ENCODE results near the gene AIFM3. TPM values are rescaled to one million over a fixed set of nuclear protein-coding genes. Genes with fewer than 3 reads are reported as not detected.
"Not testable (repeated sequence)": the region's sequence is repeated elsewhere in the genome, so short reads cannot be mapped to it uniquely, and the experiment has no call there.

Gene AIFM3
- polyA plus RNA-seq, 1 donor, result 0.68 TPM

GRCh38 chr22:20942203-20942902, 24.7 kb upstream of the AIFM3 start:
- DNase-seq, result not testable (repeated sequence)

GRCh38 chr22:20943104-20943933, 23.7 kb upstream of the AIFM3 start:
- no peak for DNase-seq

DNA sequence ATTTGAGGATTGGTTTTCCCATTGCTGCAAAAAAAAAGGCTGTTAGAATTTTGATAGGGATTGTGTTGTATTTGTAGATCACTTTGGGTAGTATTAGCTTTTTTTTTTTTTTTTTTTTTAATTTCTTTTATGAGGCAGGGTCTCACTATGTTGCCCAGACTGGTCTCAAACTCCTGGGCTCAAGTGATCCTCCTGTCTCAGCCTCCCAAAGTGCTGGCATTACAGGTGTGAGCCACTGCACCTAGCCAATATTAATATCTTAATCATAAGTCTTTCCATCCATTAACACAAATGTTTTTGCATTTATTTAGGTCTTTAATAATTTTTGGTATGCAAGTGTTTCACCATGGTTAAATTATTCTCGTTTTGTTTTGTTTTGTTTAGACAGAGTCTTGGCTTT, 23.0 kb upstream of the AIFM3 start:
- no peak for DNase-seq

DNA sequence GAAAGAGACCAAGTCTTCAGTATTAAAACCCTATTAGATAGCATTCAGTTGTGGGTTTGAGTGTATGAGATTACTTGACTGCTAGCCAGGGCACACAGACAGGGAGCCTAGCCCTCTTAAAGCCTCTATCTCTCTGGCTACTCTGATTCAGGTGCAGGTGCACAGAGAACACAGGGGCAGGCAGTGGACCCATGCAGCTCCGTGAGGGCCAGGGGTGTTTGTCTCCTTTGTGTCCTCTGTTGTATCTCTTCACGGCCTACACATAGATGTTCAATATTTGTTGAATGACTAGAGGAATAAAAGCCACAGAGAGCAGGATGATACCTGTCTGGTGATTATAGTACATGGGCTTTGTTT, 21.5 kb upstream of the AIFM3 start:
- no peak for DNase-seq

GRCh38 chr22:20946080-20946986, 20.7 kb upstream of the AIFM3 start:
- DNase-seq, result no peak

DNA sequence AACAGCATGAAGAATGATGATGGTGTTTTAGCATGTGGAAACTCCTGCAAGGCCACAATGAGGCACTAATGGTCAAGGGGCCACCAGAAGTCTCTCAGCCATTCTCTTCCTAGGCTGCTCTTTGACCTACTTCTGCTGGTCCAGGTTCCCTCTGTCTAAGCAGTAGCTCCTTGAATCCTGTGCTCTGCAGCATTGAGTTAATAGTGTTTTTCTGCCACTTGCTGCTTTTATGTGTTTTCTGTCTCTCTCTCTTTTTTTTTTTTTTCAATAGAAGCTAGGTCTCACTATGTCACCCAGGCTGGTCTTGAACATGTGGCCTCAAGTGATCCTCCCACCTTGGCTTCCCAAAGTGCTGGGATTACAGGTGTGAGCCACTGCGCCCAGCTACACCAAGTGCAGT, 20.1 kb upstream of the AIFM3 start:
- no peak for DNase-seq

GRCh38 chr22:20948450-20948849, 18.6 kb upstream of the AIFM3 start:
- DNase-seq, result no peak

- DNase-seq, result no peak
Measured at GRCh38 chr22:20948989-20949388, 18.1 kb upstream of the AIFM3 start.

DNA sequence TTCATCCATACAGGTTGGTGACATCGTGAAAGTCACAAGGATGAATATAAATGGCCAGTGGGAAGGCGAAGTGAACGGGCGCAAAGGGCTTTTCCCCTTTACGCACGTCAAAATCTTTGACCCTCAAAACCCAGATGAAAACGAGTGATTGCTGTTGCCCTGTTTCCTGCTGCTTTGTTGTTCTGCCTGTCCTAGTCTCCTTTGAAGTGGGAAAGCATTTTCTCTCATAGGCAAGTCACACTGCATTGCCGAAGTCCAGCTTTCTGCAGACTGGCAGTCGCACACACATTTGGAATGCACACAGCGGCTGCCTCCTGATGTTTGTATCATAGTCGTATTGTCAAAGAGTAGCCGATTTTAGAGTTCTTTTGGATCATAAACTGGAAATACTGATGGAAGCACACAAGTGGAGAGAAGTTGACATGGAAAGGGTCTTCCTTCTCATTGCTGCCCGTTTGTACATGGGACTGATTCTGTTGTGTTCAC, 17.3 kb upstream of the AIFM3 start:
- DNase-seq, result no peak

DNA sequence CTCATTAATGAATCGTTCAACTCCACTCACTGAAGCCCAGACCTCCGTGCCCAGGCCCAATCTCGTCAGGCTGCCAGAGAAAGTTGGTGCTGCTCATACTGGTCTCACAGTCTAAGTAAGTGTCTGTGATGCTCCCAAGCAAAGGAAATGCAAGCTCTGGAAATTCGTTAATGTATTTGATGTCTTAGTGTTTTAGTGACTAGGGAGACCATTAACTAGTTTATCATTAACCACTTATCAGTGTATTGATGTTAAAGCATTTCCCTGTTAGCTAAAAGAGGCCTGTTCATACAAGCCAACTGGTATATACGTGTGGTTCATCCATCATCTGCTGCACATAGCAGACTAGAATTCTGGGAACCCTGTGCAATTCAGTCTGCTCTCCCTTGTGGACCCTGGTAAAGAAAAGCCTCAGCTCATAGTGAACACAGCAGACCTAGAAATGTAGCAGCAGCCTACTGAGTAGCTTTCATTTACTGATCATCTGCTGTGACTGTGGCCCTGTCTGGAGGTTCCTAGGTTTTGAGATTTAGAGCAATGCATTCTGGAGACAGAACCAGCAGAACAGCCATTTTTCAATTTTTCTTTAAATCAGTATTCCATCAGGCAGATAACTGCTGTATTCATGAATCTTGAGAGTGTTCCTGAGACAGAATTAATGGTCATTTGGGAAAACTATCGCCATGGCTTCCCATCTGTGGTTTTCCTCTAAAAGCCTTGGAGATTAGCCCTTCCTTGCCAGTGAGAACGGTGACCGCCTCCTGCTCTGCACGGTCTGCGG, 15.7 kb upstream of the AIFM3 start:
- DNase-seq, result no peak

DNA sequence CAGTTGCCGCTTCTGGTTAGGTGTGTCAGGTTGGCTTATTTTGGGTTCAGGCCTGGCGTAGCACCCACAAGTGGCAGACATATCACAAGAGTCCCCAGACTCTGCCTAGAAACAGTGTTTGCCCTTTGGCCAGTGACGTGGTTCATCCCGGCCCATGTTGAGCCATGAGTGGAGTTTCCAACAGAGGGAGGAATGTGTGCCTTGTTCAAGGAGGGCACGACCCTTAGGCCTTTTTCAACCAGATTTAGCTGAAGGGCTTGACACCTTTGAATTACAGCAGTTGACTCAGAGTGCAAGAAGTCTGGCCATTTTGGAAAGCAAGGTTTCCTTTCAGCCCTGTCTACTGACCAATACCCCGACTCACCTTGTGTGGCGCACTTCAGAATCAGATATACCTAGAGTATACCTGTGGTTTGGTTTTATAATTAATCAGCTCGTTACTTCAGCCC, 15.1 kb upstream of the AIFM3 start:
- no peak for DNase-seq

- no peak for DNase-seq
Measured at GRCh38 chr22:20952544-20953341, 14.3 kb upstream of the AIFM3 start.

DNA sequence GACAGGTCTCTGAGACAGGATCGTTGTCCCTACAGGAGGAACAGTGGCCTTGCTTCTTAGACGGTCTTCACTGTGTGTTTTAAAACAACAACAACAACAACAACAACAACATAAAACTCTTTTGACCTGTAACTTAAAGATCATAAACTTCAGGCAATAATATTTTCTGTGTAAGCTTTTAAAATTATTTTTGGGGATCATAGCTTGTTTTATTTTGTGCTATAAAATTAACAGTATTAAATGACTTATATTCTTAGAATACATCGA, 13.8 kb upstream of the AIFM3 start:
- no peak for DNase-seq

DNA sequence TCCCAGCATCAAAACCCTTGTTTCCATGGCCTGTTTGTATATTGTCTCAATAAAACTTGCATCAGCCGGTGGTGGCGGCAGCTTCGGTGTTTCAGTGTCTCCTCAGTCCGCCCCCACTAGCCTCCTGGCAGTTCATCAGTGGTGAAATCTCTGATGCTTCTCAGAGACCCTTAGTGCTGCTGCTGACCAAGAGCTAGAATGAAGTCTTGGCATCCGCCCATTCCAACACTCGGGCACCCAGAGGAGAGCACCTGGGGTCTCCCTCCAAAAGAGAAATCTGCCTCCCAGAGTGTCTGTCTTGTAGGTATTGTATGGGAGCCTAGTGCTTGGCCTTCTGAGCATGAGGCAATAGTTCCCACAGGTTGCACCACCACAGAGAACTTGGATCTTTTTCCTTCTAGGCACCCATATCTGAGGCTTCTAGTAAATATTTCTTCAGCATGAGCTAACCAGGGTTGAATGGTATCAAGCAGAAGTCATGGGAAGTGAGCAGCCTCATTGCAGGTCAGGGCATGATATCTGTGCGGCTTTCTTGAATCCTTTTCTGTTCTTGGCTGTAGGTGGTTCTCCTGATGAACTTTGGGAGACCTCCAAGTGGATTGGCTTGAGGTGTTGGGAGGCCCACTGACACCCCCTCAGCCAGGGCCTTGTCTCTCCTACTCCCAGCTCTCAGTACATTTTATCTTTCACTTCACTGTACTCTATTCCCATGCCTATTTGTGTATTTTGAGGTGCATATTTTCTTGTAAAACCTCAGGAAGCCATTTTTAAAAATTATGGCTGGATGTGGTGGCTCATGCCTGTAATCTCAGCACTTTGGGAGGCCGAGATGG, 13.2 kb upstream of the AIFM3 start:
- DNase-seq, result no peak

DNA sequence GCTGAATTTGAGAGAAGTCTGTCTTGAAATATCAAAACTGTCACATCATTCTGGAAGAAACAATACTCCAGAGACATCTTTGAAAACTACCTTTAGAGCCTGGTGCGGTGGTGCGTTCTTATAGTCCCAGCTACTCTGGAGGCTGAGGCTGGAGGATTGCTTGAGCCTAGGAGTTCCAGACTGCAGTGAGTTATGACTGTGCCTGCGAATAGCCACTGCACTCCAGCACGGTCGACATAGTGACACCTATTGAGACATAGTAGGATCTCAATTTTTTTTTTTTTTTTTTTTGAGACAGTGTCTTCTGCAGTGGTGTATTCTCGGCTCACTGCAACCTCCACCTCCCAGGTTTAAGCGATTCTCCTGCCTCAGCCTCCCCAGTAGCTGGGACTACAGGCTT, 11.5 kb upstream of the AIFM3 start:
- DNase-seq, result no peak

DNA sequence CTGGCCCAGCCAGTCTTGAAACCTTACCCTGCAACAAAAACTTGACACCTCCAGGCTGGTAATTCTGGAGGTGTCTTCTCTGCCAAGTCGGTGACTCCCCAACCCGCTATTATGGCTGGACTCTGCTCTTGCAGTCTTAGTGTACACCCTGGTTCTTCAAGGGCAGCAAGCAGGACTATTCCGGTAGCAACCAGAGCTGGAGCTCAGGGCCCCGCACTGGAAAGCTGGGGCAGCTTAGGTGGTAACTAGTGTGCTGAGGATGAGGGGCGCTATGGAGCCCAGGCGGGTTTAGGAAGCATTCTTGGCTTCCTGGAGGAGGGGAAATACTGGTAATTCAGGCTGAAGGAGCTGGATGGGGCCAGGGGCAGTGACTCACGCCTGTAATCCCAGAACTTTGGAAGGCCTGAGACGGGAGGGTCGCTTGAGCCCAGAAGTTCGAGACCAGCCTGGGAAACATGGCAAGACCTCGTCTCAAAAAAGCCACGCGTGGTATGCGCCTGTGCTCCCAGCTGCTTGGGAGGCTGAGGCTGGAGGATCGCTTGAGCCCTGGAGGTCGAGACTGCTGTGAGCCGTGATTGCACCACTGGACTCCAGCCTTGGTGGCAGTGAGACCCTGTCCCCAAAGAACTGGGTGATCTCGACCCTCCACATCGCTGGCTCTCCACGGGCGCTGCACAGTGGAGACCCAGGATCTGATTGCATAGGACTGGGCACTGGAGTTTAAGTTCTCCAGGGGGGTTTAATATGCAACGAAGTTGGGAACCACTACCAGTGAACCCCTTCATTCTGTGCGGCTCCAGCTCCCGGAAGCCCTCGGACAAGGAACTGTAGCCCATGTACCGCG, 10.6 kb upstream of the AIFM3 start:
- no peak for DNase-seq

- no peak for DNase-seq
Measured at GRCh38 chr22:20957102-20957682, 9.9 kb upstream of the AIFM3 start.

DNA sequence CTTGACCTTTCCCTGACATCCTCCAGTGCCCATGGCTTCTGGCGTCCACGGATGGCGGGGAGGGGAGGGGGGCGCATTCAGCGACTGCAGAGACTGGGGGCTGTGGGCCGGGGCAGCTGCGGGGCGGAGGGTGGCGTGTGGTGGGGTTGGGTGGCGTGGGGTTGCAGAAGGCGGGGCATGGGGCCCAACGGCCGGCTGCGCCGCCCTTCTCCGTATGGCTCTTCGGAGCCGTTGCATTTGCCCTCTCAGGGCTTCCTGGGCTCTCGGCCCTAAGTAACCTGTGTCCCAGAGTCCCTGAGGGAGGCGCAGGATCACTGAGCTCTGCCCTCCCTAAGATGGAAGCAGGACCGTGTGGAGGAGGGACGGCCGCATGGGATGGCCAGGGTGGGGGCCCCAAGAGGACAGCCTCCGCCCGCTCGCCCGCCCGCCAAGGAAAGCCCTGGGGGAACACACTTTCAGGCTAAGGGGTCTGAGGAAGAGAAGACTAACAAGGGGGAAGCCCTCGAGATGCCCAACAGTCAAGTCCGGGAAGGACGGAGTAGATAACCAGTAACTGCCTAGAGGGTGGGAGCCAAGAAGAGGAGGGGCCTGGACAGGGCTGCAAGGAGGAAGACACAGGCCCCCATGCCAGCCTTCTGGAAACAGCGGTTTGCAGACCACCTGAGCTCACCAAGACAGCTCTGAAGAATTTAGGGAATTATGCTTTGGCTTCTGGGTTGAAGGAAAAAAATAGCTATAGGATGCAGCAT, 9.2 kb upstream of the AIFM3 start:
- no peak for DNase-seq
